Measurements from ENCODE around the gene ATP6AP1.
A peak's percentile ranks its signal among the peaks of the same experiment; 100 is the strongest.
"Not testable (repeated sequence)": the region's sequence is repeated elsewhere in the genome, so short reads cannot be mapped to it uniquely, and the experiment has no call there.

Gene ATP6AP1

DNA sequence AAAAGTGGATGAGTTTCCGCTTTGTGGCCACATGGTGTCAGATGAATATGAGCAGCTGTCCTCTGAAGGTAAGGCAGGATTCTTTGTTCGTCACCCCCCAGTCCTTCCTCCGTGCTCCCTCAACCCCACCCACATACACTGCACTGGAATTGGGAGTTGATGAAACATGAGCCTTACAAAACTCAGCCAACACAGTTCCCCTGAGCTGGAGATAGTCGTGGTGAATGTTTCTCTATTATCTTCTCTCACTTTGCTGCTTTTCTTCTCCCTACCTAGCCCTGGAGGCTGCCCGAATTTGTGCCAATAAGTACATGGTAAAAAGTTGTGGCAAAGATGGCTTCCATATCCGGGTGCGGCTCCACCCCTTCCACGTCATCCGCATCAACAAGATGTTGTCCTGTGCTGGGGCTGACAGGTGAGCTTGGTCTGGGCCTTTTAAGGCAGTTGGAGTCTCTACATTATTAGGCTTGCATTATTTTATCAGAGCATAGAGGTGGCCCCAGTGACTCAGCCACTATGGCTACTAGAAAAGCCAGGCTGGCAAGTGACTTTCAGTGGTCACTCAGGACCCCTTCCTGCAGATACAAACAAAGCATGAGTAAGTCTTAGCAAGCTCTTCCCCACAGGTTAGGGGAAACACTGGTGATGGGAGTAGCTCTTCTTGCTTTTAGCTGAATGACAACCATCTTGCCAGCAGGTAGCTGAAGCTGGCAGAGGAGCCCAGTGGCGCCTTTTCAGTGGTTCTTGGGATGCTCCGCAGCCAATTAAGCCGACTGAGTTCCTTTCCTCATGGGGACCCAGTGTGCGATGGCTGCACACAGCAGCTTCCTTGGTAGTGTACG lies 28.7 kb upstream of the ATP6AP1 start:
- DNase-seq: no peak

- not testable (repeated sequence) for DNase-seq
Observed at GRCh38 chrX:154400369-154400817, 28.1 kb upstream of the ATP6AP1 start.

- DNase-seq: no peak
Observed at GRCh38 chrX:154401045-154401799, 27.3 kb upstream of the ATP6AP1 start.

DNA sequence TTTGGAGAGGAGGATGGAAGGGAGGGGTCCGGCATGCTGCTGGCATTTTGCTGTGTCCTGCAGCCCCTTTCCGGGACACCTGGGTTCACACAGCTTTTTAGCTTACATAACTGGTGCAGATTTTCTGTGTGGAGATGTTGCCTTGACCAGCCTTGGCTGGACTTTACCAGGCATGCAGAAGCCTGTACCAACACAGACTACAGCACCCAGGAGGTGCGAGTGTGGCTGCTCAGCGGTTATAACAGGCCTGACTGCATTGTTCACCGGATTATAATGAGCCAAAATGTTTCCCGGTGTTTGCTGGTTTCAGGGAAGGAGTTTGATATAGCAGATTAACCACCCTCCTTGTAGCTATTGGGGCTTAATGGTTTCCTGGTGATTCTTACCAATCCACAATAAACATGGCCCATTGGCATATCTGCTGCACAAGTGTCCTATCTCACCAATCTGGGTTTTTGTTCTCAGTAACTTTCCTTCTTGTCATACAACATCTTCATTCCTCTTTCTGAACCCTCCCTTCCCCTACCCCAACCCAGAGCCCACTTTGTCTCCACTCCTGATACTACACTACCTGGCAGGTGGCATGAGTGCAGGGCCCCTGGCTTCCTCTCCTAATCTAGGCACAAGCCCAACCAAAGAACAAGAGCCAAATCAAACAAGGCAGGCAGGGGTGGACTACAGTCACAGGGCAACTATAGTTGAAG lies 26.4 kb upstream of the ATP6AP1 start:
- no peak for DNase-seq

- no peak for DNase-seq
Observed at GRCh38 chrX:154402622-154403127, 25.8 kb upstream of the ATP6AP1 start.

- no peak for DNase-seq
Observed at GRCh38 chrX:154403192-154403591, 25.3 kb upstream of the ATP6AP1 start.

GRCh38 chrX:154403858-154404257 lies 24.6 kb upstream of the ATP6AP1 start:
- no peak for DNase-seq

DNA sequence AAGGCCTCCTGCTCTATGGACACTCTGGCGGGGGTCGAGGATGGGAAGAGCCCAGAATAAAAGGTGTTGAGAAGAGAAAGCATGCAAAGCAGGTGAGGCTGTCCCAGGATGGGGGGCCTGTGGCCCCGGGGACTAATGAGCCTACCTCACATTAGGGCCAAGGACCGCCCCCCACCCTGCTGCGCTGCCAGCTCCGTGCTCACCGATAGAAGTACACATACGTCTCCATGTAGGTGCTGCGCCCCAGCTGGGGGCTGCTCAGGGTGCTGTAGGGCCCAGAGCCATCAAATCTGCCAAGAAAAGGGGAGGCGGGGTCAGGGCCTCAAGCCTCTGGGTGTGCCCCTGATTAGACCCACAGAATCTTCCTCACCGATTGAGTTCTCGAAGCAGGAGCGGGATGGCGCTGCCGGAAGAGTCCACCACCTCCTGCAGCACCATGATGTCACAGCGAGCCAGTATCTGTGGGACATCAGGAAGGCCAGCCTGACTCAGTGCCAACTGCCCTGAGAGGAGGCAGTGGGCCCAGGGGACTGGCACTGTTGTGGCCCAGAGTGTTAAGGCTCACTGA lies 23.8 kb upstream of the ATP6AP1 start:
- no peak for DNase-seq

DNA sequence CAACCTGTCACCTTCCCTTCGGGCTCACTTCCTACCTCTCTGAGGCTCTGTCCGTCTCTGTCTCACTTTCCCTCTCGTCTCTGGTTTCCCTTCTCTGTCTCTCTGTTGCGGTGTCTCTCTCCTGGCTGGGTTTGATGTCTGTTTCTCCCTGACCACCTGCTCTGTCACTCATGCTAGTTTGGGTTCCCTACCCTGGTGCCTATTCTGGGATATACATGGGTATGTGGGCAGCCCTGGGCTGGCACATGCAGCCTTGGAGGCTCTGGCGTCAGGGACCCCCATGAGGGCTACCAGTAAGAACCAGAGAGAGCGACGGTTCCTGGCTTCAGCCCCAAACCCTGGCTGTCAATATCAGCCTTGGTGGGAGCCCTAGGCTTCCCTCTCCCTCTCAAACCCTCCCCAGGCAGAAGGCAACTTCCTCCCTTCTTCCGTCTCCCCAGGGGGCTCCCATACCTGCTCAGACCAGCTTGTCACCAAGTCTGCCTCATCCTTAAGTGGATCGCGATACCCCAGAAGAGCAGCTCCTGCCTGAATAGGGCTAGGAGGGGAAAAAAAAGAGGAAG lies 19.7 kb upstream of the ATP6AP1 start:
- no peak for DNase-seq

GRCh38 chrX:154409222-154409871 lies 19.1 kb upstream of the ATP6AP1 start, which contains the start of gene DNASE1L1:
TSS of gene DNASE1L1 (minus strand) at chrX:154409254. CDS start at chrX:154405568, 3,686 bp downstream.
- DNase-seq: peak; percentile 35

GRCh38 chrX:154411981-154412340 lies 16.5 kb upstream of the ATP6AP1 start:
- DNase-seq: no peak

DNA sequence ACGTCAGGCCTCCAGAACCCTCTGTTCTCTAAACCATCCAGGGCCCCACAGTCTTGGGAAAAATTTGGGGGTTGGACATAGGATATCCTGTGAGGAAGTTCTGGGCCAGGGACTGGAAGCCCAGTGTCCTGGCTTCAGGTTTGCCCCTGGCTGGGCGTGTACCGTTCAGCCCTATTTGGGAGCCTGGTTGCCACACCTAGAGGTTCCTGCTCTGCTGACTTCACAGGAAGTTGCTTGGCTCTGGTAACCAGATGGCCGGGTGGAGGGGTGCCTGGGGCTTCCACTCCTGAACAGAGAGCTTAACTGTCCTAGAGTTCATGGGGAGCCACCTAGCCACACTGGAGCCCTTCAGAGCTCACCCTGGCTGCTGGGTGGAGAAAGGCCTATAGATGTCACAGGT lies 16.0 kb upstream of the ATP6AP1 start:
- DNase-seq: no peak

GRCh38 chrX:154413142-154413541 lies 15.3 kb upstream of the ATP6AP1 start:
- no peak for DNase-seq

GRCh38 chrX:154417157-154417556 lies 11.3 kb upstream of the ATP6AP1 start:
- no peak for DNase-seq

- no peak for DNase-seq
Observed at GRCh38 chrX:154419189-154419588, 9.3 kb upstream of the ATP6AP1 start.

GRCh38 chrX:154419688-154420401 lies 8.6 kb upstream of the ATP6AP1 start:
- DNase-seq: no peak

GRCh38 chrX:154420402-154420756 lies 8.1 kb upstream of the ATP6AP1 start:
- DNase-seq: no peak

DNA sequence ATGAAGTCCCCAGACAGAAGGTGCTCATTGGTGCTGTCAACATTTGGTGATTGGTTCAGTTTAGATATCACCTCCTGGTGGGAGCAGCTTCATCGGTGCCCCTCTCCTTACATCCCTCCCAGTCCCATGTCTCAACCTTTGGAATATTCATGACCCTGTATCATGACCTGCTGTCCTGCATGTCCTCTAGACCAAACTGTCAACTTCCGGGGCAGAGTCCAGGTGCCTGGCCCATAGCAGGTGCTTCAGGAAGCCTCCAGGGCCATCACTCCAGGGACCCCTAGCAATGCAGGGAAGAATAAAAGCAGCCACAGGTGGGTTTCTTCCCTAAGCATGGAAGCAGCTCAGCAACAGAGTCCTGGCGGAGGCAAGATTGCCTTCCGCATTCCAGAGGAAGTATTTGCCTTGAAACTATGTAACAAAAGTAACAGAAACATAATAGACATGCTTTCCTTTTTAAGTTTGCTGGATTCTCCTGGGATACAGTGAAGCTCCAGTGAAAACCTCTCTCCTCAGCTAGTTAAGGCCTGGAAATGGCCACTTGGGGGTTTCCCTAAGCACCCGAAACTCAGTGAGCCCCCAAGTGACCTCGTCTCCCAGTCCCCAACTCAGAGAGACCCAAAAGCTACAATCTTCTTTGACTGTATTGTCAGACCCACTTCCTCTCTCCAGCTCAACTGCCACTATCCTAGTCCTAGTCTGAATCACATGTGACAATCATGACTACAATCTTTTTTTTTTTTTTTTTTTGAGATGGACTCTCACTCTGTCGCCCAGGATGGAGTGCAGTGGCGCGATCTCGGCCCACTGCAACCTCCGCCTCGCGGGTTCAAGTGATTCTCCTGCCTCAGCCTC lies 1.3 kb upstream of the ATP6AP1 start:
- DNase-seq: no peak

DNA sequence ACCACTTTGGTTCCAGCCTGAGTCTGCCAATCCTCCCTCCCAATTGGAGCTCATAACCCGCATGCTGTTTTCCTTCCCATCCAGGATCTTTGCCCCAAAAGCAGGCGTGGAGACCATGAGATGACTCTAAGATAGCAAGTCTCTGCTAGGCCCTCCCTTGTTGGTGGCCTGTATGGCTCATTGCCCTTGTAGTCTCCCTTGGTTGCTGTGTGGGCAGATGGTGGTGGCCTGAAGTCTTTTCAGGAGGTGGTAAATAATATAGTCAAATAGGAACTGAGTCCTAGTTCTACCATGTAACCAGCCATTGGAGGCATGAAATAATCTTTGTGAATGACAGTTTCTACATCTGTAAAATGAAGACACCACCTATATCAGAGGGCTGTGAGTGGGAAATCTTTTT lies 1.2 kb downstream of the ATP6AP1 start:
- no peak for DNase-seq

GRCh38 chrX:154430479-154430878 lies 2.0 kb downstream of the ATP6AP1 start:
- no peak for DNase-seq
